ENCODE data around the gene TCHP. TPM values are rescaled to one million over a fixed set of nuclear protein-coding genes. Genes with fewer than 3 reads are reported as not detected.

The TCHP gene
- total and polyA plus RNA-seq, 2 of the 13 experiments (the other 11 are each of a cell fraction or from before 2014, with no cell fraction given): 6.7 to 12.2 TPM

- no peak for ATAC-seq
- H3K27me3 ChIP-seq (ENCODE audit: control insufficient read depth in 1 of 2, insufficient read depth in 2 of 2, low read length in 2 of 2): no peaks in the 10 kb centered on the region
- H3K9me3 ChIP-seq (ENCODE audit: low read length): no peaks in the 10 kb centered on the region
- in situ Hi-C loops (cut with HindIII; ENCODE audit: extremely low pct_ligation_motif_present, low pct_unique_long_range_greater_than_20kb): no loop called here
- ChIA-PET CTCF (ENCODE audit: low intra/inter-chr PET ratio, low total read pairs) (no interaction called here), POLR2A (no interaction called here)
- H3K27ac ChIP-seq (ENCODE audit: extremely low read length, insufficient read depth, low read length): no peak overlapping the region
- H3K4me2 ChIP-seq (ENCODE audit: low read depth, low read length): no peak overlapping the region
- no peak overlapping the region for H3K9ac ChIP-seq (ENCODE audit: insufficient read depth, low read depth, low read length)
- peaks cover 35% of the 10 kb centered on the region for H3K4me1 ChIP-seq (ENCODE audit: insufficient read depth, low read length)
- no peak for FAIRE-seq
- H3K36me3 ChIP-seq (replicated peaks in 1 of 2; ENCODE audit: control insufficient read depth in 1 of 2, insufficient read depth in 2 of 2, low read length in 2 of 2): peaks cover 8 to 35% of the 10 kb centered on the region in 2 experiments
- no TSS peak for BruUV-seq (replicated peaks)
- TF ChIP-seq ZNF234 (CRISPR knock-in tag; conservative IDR thresholded peaks at IDR 0.05) (no peak), TP53 (CRISPR knock-in tag; conservative IDR thresholded peaks at IDR 0.05) (no peak), ZZZ3 (CRISPR knock-in tag; IDR thresholded peaks at IDR 0.05; ENCODE audit: borderline replicate concordance) (no peak), ZNF138 (CRISPR knock-in tag; IDR thresholded peaks at IDR 0.05; ENCODE audit: low read depth) (no peak), NFYB (CRISPR knock-in tag; IDR thresholded peaks at IDR 0.05) (no peak), RFXANK (CRISPR knock-in tag; IDR thresholded peaks at IDR 0.05) (no peak), ZNF768 (CRISPR knock-in tag; IDR thresholded peaks at IDR 0.05) (no peak), NFRKB (IDR thresholded peaks at IDR 0.05) (no peak), ZMYM4 (CRISPR knock-in tag; IDR thresholded peaks at IDR 0.05) (no peak), GATAD1 (CRISPR knock-in tag; IDR thresholded peaks at IDR 0.05) (no peak)
- TF ChIP-seq, protein P1, sequence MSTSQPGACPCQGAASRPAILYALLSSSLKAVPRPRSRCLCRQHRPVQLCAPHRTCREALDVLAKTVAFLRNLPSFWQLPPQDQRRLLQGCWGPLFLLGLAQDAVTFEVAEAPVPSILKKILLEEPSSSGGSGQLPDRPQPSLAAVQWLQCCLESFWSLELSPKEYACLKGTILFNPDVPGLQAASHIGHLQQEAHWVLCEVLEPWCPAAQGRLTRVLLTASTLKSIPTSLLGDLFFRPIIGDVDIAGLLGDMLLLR (CRISPR knock-in tag; IDR thresholded peaks at IDR 0.05): no peak
- TF ChIP-seq, protein P2, sequence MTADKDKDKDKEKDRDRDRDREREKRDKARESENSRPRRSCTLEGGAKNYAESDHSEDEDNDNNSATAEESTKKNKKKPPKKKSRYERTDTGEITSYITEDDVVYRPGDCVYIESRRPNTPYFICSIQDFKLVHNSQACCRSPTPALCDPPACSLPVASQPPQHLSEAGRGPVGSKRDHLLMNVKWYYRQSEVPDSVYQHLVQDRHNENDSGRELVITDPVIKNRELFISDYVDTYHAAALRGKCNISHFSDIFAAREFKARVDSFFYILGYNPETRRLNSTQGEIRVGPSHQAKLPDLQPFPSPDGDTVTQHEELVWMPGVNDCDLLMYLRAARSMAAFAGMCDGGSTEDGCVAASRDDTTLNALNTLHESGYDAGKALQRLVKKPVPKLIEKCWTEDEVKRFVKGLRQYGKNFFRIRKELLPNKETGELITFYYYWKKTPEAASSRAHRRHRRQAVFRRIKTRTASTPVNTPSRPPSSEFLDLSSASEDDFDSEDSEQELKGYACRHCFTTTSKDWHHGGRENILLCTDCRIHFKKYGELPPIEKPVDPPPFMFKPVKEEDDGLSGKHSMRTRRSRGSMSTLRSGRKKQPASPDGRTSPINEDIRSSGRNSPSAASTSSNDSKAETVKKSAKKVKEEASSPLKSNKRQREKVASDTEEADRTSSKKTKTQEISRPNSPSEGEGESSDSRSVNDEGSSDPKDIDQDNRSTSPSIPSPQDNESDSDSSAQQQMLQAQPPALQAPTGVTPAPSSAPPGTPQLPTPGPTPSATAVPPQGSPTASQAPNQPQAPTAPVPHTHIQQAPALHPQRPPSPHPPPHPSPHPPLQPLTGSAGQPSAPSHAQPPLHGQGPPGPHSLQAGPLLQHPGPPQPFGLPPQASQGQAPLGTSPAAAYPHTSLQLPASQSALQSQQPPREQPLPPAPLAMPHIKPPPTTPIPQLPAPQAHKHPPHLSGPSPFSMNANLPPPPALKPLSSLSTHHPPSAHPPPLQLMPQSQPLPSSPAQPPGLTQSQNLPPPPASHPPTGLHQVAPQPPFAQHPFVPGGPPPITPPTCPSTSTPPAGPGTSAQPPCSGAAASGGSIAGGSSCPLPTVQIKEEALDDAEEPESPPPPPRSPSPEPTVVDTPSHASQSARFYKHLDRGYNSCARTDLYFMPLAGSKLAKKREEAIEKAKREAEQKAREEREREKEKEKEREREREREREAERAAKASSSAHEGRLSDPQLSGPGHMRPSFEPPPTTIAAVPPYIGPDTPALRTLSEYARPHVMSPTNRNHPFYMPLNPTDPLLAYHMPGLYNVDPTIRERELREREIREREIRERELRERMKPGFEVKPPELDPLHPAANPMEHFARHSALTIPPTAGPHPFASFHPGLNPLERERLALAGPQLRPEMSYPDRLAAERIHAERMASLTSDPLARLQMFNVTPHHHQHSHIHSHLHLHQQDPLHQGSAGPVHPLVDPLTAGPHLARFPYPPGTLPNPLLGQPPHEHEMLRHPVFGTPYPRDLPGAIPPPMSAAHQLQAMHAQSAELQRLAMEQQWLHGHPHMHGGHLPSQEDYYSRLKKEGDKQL (CRISPR knock-in tag; IDR thresholded peaks at IDR 0.05; ENCODE audit: low read depth): no peak
- no peaks in the 10 kb centered on the region for H3K79me2 ChIP-seq (ENCODE audit: insufficient read depth, low read length)
- DNase-seq (ENCODE audit: low spot score): no peak
- WGBS (ENCODE audit: low lambda C conversion rate): 93% methylated on average over 2 of the region's 2 CpGs
- H2AFZ ChIP-seq (ENCODE audit: low read length): no peak overlapping the region
- H4K20me1 ChIP-seq (ENCODE audit: insufficient read depth, low read length): no peaks in the 10 kb centered on the region
- no peak overlapping the region for H3K4me3 ChIP-seq (replicated peaks in 1 of 3; ENCODE audit: insufficient read depth in 1 of 3, low read depth in 2 of 3, low read length in 3 of 3)
- intact Hi-C loops (cut with micrococcal nuclease; ENCODE audit: unreplicated experiment): no loop called here
Observed at GRCh38 chr12:109939504-109939903, 39.4 kb downstream of the TCHP start.

Measured in HepG2 (cell line).